Upper lobe of left lung (tissue), 4 donors: Measurements from ENCODE around the gene CYB5R2.

Experiments
- POLR2A ChIP-seq, 4 donors: fragments of 450-650 bp; IDR thresholded peaks; one replicate each; pipeline ENCODE4 v1.5.1; 2016 to 2017; ENCODE audit warnings: antibody characterized with exemption in 4 of 4, mild to moderate bottlenecking in 2 of 4
- POLR2AphosphoS5 ChIP-seq, 2 donors: sonication (generic); formaldehyde crosslinking; IDR thresholded peaks; one replicate each; pipeline ENCODE4 v1.5.1; 2017; ENCODE audit warnings: antibody characterized with exemption in 2 of 2
- TF ChIP-seq, protein P1 (sequence below), 6 experiments: fragments of 450-650 bp in 4 of 6; fragments of 200-600 bp in 2 of 6; sonication (generic) in 2 of 6; IDR thresholded peaks; one replicate each; pipeline ENCODE4 v1.5.1; 2016 to 2019; ENCODE audit warnings: antibody characterized with exemption in 6 of 6

- TF ChIP-seq, protein P1, sequence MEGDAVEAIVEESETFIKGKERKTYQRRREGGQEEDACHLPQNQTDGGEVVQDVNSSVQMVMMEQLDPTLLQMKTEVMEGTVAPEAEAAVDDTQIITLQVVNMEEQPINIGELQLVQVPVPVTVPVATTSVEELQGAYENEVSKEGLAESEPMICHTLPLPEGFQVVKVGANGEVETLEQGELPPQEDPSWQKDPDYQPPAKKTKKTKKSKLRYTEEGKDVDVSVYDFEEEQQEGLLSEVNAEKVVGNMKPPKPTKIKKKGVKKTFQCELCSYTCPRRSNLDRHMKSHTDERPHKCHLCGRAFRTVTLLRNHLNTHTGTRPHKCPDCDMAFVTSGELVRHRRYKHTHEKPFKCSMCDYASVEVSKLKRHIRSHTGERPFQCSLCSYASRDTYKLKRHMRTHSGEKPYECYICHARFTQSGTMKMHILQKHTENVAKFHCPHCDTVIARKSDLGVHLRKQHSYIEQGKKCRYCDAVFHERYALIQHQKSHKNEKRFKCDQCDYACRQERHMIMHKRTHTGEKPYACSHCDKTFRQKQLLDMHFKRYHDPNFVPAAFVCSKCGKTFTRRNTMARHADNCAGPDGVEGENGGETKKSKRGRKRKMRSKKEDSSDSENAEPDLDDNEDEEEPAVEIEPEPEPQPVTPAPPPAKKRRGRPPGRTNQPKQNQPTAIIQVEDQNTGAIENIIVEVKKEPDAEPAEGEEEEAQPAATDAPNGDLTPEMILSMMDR (IDR thresholded peaks at IDR 0.05): no peak
- TF ChIP-seq POLR2AphosphoS5 (IDR thresholded peaks at IDR 0.05) (no peak), POLR2A (IDR thresholded peaks at IDR 0.05) (no peak)
Observed at GRCh38 chr11:7714786-7715185, 41.5 kb upstream of the CYB5R2 start.
